ENCODE measurements around the gene ZAR1. TPM values are rescaled to one million over a fixed set of nuclear protein-coding genes. Genes with fewer than 3 reads are reported as not detected.

ZAR1 gene
- total and polyA plus RNA-seq, 2 donors (not counting 1 experiment from before 2014, with no cell fraction given) = not detected

DNA sequence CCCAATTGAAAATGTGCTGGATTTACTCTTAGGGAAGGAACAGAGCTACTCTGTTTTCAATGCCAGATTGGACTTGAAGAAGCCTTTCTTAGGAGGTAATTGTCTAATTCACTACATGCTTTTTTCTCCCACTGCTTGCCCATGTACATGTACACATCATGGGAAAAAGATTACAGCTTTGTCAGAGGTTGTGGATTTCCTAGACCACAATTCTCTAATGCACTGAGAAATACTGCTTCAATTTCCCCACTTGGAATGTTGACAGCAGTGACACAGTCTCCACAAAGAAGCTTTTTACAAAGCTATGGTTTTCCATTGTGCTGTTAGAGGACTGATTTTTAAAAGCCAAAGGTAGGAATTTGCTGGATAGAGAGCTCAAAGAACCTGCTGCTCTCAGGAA lies 19.5 kb downstream of the ZAR1 start:
- DNase-seq (no peak), ATAC-seq (ENCODE audit: low read depth) (no peak)
- peaks cover 0 to 1% (median 0%) of the 10 kb centered on the region in 3 donors for H3K9me3 ChIP-seq (ENCODE audit: control extremely low read depth in 1 of 3, control insufficient read depth in 2 of 3, insufficient read depth in 1 of 3, low read length in 2 of 3)
- H4K20me1 ChIP-seq (ENCODE audit: control insufficient read depth, insufficient read depth, low read length, poor library complexity, severe bottlenecking) = no peaks in the 10 kb centered on the region
- H3K9ac ChIP-seq (ENCODE audit: low read length) = no peak overlapping the region
- no peaks in the 10 kb centered on the region for H3K4me1 ChIP-seq (ENCODE audit: control insufficient read depth in 2 of 2, insufficient read depth in 2 of 2, low read length in 2 of 2)
- no peak for TF ChIP-seq EZH2 (IDR thresholded peaks at IDR 0.05; ENCODE audit: borderline replicate concordance, insufficient read depth, low read depth, low read length, poor library complexity, severe bottlenecking)
- TF ChIP-seq, protein P1, sequence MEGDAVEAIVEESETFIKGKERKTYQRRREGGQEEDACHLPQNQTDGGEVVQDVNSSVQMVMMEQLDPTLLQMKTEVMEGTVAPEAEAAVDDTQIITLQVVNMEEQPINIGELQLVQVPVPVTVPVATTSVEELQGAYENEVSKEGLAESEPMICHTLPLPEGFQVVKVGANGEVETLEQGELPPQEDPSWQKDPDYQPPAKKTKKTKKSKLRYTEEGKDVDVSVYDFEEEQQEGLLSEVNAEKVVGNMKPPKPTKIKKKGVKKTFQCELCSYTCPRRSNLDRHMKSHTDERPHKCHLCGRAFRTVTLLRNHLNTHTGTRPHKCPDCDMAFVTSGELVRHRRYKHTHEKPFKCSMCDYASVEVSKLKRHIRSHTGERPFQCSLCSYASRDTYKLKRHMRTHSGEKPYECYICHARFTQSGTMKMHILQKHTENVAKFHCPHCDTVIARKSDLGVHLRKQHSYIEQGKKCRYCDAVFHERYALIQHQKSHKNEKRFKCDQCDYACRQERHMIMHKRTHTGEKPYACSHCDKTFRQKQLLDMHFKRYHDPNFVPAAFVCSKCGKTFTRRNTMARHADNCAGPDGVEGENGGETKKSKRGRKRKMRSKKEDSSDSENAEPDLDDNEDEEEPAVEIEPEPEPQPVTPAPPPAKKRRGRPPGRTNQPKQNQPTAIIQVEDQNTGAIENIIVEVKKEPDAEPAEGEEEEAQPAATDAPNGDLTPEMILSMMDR (IDR thresholded peaks at IDR 0.05) = no peak
- no peaks in the 10 kb centered on the region for H3K27me3 Mint-ChIP-seq
- no peak overlapping the region for H3K4me3 Mint-ChIP-seq
- no peak overlapping the region for H2AFZ ChIP-seq (ENCODE audit: insufficient read depth, low read depth, low read length, poor library complexity, severe bottlenecking)
- no peak overlapping the region for H3K27ac ChIP-seq (ENCODE audit: low read length in 2 of 2)
- H3K27ac Mint-ChIP-seq = no peak overlapping the region
- no peaks in the 10 kb centered on the region for H3K4me1 Mint-ChIP-seq
- no peak overlapping the region for H3K4me2 ChIP-seq (replicated peaks; ENCODE audit: low read depth, low read length, poor library complexity, severe bottlenecking)
- H3K36me3 ChIP-seq (replicated peaks in 1 of 2; ENCODE audit: control extremely low read depth in 1 of 2, control insufficient read depth in 1 of 2, extremely low read depth in 1 of 2, insufficient read depth in 2 of 2, low read length in 1 of 2) = peaks cover 29 to 79% of the 10 kb centered on the region in 2 experiments
- ChIA-PET POLR2A (no interaction called here), CTCF (interaction anchor here (0.6 kb wide), 1 partner anchor 1089 kb away, joined by 3 read pairs; no protein-coding TSS in a partner anchor)
- H3K4me3 ChIP-seq (ENCODE audit: control extremely low read depth in 1 of 5, extremely low read depth in 1 of 5, insufficient read depth in 1 of 5, low read depth in 2 of 5, low read length in 4 of 5) = no peak overlapping the region
- no peaks in the 10 kb centered on the region for H3K79me2 ChIP-seq (ENCODE audit: control insufficient read depth, insufficient read depth, low read length)
- intact Hi-C loops (cut with micrococcal nuclease) = no loop called here
- no peaks in the 10 kb centered on the region for H3K27me3 ChIP-seq (replicated peaks in 1 of 4; ENCODE audit: control extremely low read depth in 1 of 4, control insufficient read depth in 3 of 4, insufficient read depth in 4 of 4, low read length in 3 of 4)
- H3K9me3 Mint-ChIP-seq (ENCODE audit: insufficient read depth) = no peaks in the 10 kb centered on the region

DNA sequence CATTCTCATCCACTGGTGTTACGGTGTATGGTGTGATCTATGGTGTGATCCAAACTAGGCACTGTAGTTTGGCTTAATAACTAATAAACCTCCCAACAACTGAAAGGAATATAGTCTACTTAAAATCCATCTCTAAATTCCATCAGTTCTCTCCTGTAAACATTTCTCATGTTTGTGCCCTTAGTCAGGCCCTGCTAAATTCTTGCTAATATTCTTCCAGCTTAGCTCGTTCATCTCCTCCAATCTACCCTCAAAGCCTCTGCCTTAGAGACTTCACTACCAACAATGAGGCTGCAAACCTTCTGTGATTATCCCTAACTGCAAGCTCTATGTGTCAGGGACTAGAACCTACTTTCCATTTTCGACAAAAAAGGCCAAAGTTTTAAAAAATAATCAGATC lies 28.1 kb downstream of the ZAR1 start:
- WGBS (ENCODE audit: insufficient coverage) = 100% methylated on average over 2 of the region's 3 CpGs
- intact Hi-C loops (cut with micrococcal nuclease) = no loop called here
- Histone ChIP-seq H3K27me3 (replicated peaks in 1 of 4; ENCODE audit: control extremely low read depth in 1 of 4, control insufficient read depth in 3 of 4, insufficient read depth in 4 of 4, low read length in 3 of 4) (no peaks in the 10 kb centered on the region), H4K20me1 (ENCODE audit: control insufficient read depth, insufficient read depth, low read length, poor library complexity, severe bottlenecking) (no peaks in the 10 kb centered on the region), H3K79me2 (ENCODE audit: control insufficient read depth, insufficient read depth, low read length) (no peaks in the 10 kb centered on the region), H2AFZ (ENCODE audit: insufficient read depth, low read depth, low read length, poor library complexity, severe bottlenecking) (no peak overlapping the region), H3K27ac (ENCODE audit: low read length in 2 of 2) (no peak overlapping the region), H3K4me2 (replicated peaks; ENCODE audit: low read depth, low read length, poor library complexity, severe bottlenecking) (no peak overlapping the region), H3K36me3 (replicated peaks in 1 of 2; ENCODE audit: control extremely low read depth in 1 of 2, control insufficient read depth in 1 of 2, extremely low read depth in 1 of 2, insufficient read depth in 2 of 2, low read length in 1 of 2) (peaks cover 40 to 61% of the 10 kb centered on the region in 2 experiments), H3K9ac (ENCODE audit: low read length) (no peak overlapping the region), H3K4me1 (ENCODE audit: control insufficient read depth in 2 of 2, insufficient read depth in 2 of 2, low read length in 2 of 2) (no peaks in the 10 kb centered on the region), H3K9me3 (ENCODE audit: control extremely low read depth in 1 of 3, control insufficient read depth in 2 of 3, insufficient read depth in 1 of 3, low read length in 2 of 3) (no peaks in the 10 kb centered on the region), H3K4me3 (ENCODE audit: control extremely low read depth in 1 of 5, extremely low read depth in 1 of 5, insufficient read depth in 1 of 5, low read depth in 2 of 5, low read length in 4 of 5) (no peak overlapping the region)
- no peaks in the 10 kb centered on the region for H3K9me3 Mint-ChIP-seq (ENCODE audit: insufficient read depth)
- H3K4me1 Mint-ChIP-seq = no peaks in the 10 kb centered on the region
- CTCF ChIA-PET = interaction anchor here (1.6 kb wide), 1 partner anchor 445 kb away, joined by 3 read pairs; no protein-coding TSS in a partner anchor
- DNase-seq (no peak), ATAC-seq (ENCODE audit: low read depth) (no peak)
- H3K4me3 Mint-ChIP-seq = no peak overlapping the region
- TF ChIP-seq, protein P1 (IDR thresholded peaks at IDR 0.05) = no peak
- no peak for TF ChIP-seq EZH2 (IDR thresholded peaks at IDR 0.05; ENCODE audit: borderline replicate concordance, insufficient read depth, low read depth, low read length, poor library complexity, severe bottlenecking)
- H3K27ac Mint-ChIP-seq = no peak overlapping the region
- POLR2A ChIA-PET = no interaction called here
- H3K27me3 Mint-ChIP-seq = no peaks in the 10 kb centered on the region

Data from B cell (primary cell).